NCI-H446 treated with DMSO at 0.1 percent for 48 hours (cell line): Measurements from ENCODE around the gene MB21D2.
"Not testable (repeated sequence)": the region's sequence is repeated elsewhere in the genome, so short reads cannot be mapped to it uniquely, and the experiment has no call there.

Experiments used
- DNase-seq: peaks from one replicate; lab custom pipeline; 2025; lab: John Stamatoyannopoulos, UW

The MB21D2 gene

GRCh38 chr3:192858849-192859585, 58.6 kb downstream of the MB21D2 start:
- DNase-seq, result no peak

GRCh38 chr3:192857260-192857661, 60.4 kb downstream of the MB21D2 start:
- DNase-seq, result no peak

- no peak for DNase-seq
Observed at GRCh38 chr3:192855434-192855833, 62.2 kb downstream of the MB21D2 start.

GRCh38 chr3:192851821-192852372, 65.8 kb downstream of the MB21D2 start:
- no peak for DNase-seq

- DNase-seq, result no peak
Observed at GRCh38 chr3:192850451-192850981, 67.1 kb downstream of the MB21D2 start.

GRCh38 chr3:192849821-192850220, 67.8 kb downstream of the MB21D2 start:
- DNase-seq, result not testable (repeated sequence)

- DNase-seq, result no peak
Observed at GRCh38 chr3:192848371-192849233, 69.1 kb downstream of the MB21D2 start.

- no peak for DNase-seq
Observed at GRCh38 chr3:192847941-192848340, 69.7 kb downstream of the MB21D2 start.

GRCh38 chr3:192845526-192845855, 72.2 kb downstream of the MB21D2 start:
- no peak for DNase-seq

- DNase-seq, result no peak
Observed at GRCh38 chr3:192844836-192845525, 72.7 kb downstream of the MB21D2 start.

- DNase-seq, result no peak
Observed at GRCh38 chr3:192844486-192844765, 73.2 kb downstream of the MB21D2 start.

- DNase-seq, result no peak
Observed at GRCh38 chr3:192843723-192844485, 73.8 kb downstream of the MB21D2 start.

- DNase-seq, result no peak
Observed at GRCh38 chr3:192843119-192843518, 74.5 kb downstream of the MB21D2 start.

GRCh38 chr3:192842711-192843110, 74.9 kb downstream of the MB21D2 start:
- no peak for DNase-seq

- DNase-seq, result no peak
Observed at GRCh38 chr3:192842138-192842537, 75.5 kb downstream of the MB21D2 start.

- DNase-seq, result no peak
Observed at GRCh38 chr3:192841428-192841827, 76.2 kb downstream of the MB21D2 start.

GRCh38 chr3:192840143-192840836, 77.4 kb downstream of the MB21D2 start:
- DNase-seq, result no peak

- no peak for DNase-seq
Observed at GRCh38 chr3:192835818-192836815, 81.5 kb downstream of the MB21D2 start.

GRCh38 chr3:192834428-192834827, 83.2 kb downstream of the MB21D2 start:
- DNase-seq, result no peak
